IMR-90 (cell line): ENCODE measurements around the gene TCF19. TPM values are rescaled to one million over a fixed set of nuclear protein-coding genes. Genes with fewer than 3 reads are reported as not detected.
"Not testable (repeated sequence)": the region's sequence is repeated elsewhere in the genome, so short reads cannot be mapped to it uniquely, and the experiment has no call there.

Source experiments
- ATAC-seq: fragments of 200-7000 bp; cut with Tn5 transposase; 2 replicates; pipeline ENCODE4 v1.9.1; 2020; ENCODE audit warnings: low read depth, mild to moderate bottlenecking, moderate library complexity
- BruUV-seq: library from RNA; stranded (reverse); fragments of 400-500 nt; replicated peaks from 2 replicates; lab custom pipeline; 2021; lab: Mats Ljungman, UMichigan
- CTCF ChIA-PET: fragments of 300-600 bp; formaldehyde crosslinking; extraction: SDS; loops from one replicate; lab custom pipeline; 2021; ENCODE audit warnings: antibody characterized with exemption; lab: Yijun Ruan, JAX
- POLR2A ChIA-PET: fragments of 300-600 bp; sonication (Branson Sonifier 250); formaldehyde crosslinking; loops from one replicate; lab custom pipeline; 2022; ENCODE audit warnings: antibody characterized with exemption; ENCODE audit not compliant: unreplicated experiment; lab: Charles Lee
- DNase-seq: peaks from one replicate; pipeline ENCODE4 v3.0.0; 2013
- H2AFZ ChIP-seq: replicated peaks from 2 replicates; pipeline ENCODE3; 2013; ENCODE audit warnings: low read length, mild to moderate bottlenecking; ENCODE audit not compliant: poor library complexity
- H2AK5ac ChIP-seq: 2 replicates; pipeline ENCODE4 v1.6.1; 2013; ENCODE audit warnings: low read depth, low read length, inconsistent platforms
- H2AK9ac ChIP-seq: replicated peaks from 2 replicates; pipeline ENCODE3; 2013; ENCODE audit warnings: mild to moderate bottlenecking, low read depth, low read length, moderate library complexity; ENCODE audit not compliant: poor library complexity
- H2BK120ac ChIP-seq: 2 replicates; pipeline ENCODE4 v1.6.1; 2013; ENCODE audit warnings: low read depth, low read length, inconsistent platforms
- H2BK15ac ChIP-seq: 3 replicates; pipeline ENCODE4 v1.6.1; 2013; ENCODE audit warnings: low read depth, low read length, inconsistent platforms
- H2BK20ac ChIP-seq: 2 replicates; pipeline ENCODE4 v1.6.1; 2013; ENCODE audit warnings: low read depth, mild to moderate bottlenecking, inconsistent platforms, low read length, moderate library complexity
- H2BK5ac ChIP-seq: 2 replicates; pipeline ENCODE4 v1.6.1; 2013; ENCODE audit warnings: mild to moderate bottlenecking, low read depth, low read length, inconsistent platforms; ENCODE audit not compliant: poor library complexity, severe bottlenecking
- H3K14ac ChIP-seq: replicated peaks from 2 replicates; pipeline ENCODE4 v1.6.1; 2013; ENCODE audit warnings: low read depth, low read length, inconsistent platforms
- H3K18ac ChIP-seq: 2 replicates; pipeline ENCODE4 v1.6.1; 2013; ENCODE audit warnings: low read depth, low read length, control low read depth
- H3K23ac ChIP-seq: 2 replicates; pipeline ENCODE4 v1.6.1; 2013; ENCODE audit warnings: low read depth, low read length, inconsistent platforms
- H3K27ac ChIP-seq: 2 replicates; pipeline ENCODE4 v1.5.1; 2013; ENCODE audit warnings: mild to moderate bottlenecking, control low read depth, low read length; ENCODE audit not compliant: insufficient read depth
- H3K27me3 ChIP-seq: 2 replicates; pipeline ENCODE4 v1.6.1; 2013; ENCODE audit warnings: low read length; ENCODE audit not compliant: control insufficient read depth, insufficient read depth
- H3K36me3 ChIP-seq: 2 replicates; pipeline ENCODE4 v1.6.1; 2013; ENCODE audit warnings: low read length, mixed read lengths; ENCODE audit not compliant: control insufficient read depth, insufficient read depth
- H3K4ac ChIP-seq: 2 replicates; pipeline ENCODE4 v1.6.1; 2013; ENCODE audit warnings: low read depth, low read length, inconsistent platforms
- H3K4me1 ChIP-seq: 2 replicates; pipeline ENCODE4 v1.6.1; 2013; ENCODE audit warnings: low read length, mixed read lengths; ENCODE audit not compliant: control insufficient read depth, insufficient read depth
- H3K4me2 ChIP-seq: 2 replicates; pipeline ENCODE4 v1.6.1; 2013; ENCODE audit warnings: low read depth, mild to moderate bottlenecking, control low read depth, low read length, moderate library complexity
- H3K4me3 ChIP-seq: 2 replicates; pipeline ENCODE4 v1.5.1; 2013; ENCODE audit warnings: low read depth, mild to moderate bottlenecking, control low read depth, low read length, moderate library complexity; ENCODE audit not compliant: insufficient read depth
- H3K56ac ChIP-seq: 2 replicates; pipeline ENCODE4 v1.6.1; 2013; ENCODE audit warnings: low read length, inconsistent platforms; ENCODE audit not compliant: insufficient read depth; ENCODE audit errors: extremely low read depth
- H3K79me1 ChIP-seq, 2 experiments: 2 replicates each; pipeline ENCODE4 v1.6.1; 2013; ENCODE audit warnings: low read length in 2 of 2, inconsistent platforms in 1 of 2, low read depth in 1 of 2
- H3K9ac ChIP-seq: 2 replicates; pipeline ENCODE4 v1.6.1; 2013; ENCODE audit warnings: low read depth, low read length, control low read depth
- H3K9me1 ChIP-seq: 2 replicates; pipeline ENCODE4 v1.6.1; 2013; ENCODE audit warnings: low read length, inconsistent platforms; ENCODE audit not compliant: insufficient read depth
- H3K9me3 ChIP-seq: 2 replicates; pipeline ENCODE4 v1.6.1; 2013; ENCODE audit warnings: low read length; ENCODE audit not compliant: control insufficient read depth, insufficient read depth
- H4K20me1 ChIP-seq: 2 replicates; pipeline ENCODE4 v1.6.1; 2013; ENCODE audit warnings: low read length, inconsistent platforms; ENCODE audit not compliant: insufficient read depth
- H4K5ac ChIP-seq: 2 replicates; pipeline ENCODE4 v1.6.1; 2013; ENCODE audit warnings: mild to moderate bottlenecking, low read depth, low read length, control low read depth
- H4K8ac ChIP-seq, 2 experiments: 2 replicates each; pipeline ENCODE4 v1.6.1; 2013; ENCODE audit warnings: low read depth in 2 of 2, low read length in 2 of 2, control low read depth in 1 of 2, inconsistent platforms in 1 of 2
- H4K91ac ChIP-seq: 2 replicates; pipeline ENCODE4 v1.6.1; 2013; ENCODE audit warnings: low read depth, low read length, inconsistent platforms; ENCODE audit not compliant: insufficient read depth
- WGBS, 2 experiments: methylation state at CpG; one replicate each; pipeline versions ENCODE4 v1.1.5 to v1.1.7; 2013; ENCODE audit warnings: missing lambda C conversion rate in 2 of 2; ENCODE audit not compliant: insufficient read length in 1 of 2; ENCODE audit errors: extremely low coverage in 2 of 2; 5-methylcytosine and 5-hydroxymethylcytosine counted together
- dilution Hi-C: fragments of 300-500 bp; cut with HindIII; formaldehyde crosslinking; loops from one replicate; pipeline ENCODE4 v1.14.3; 2018; ENCODE audit warnings: low sequenced_read_pairs; ENCODE audit not compliant: unreplicated experiment
- in situ Hi-C: fragments of 300-500 bp; cut with MboI; formaldehyde crosslinking; loops from 3 replicates; pipeline ENCODE4 v1.14.3; 2019; ENCODE audit warnings: low sequenced_read_pairs, inconsistent platforms, mixed read lengths
- intact Hi-C: fragments of 100-400 bp; cut with micrococcal nuclease; formaldehyde crosslinking; loops from 2 replicates; pipeline ENCODE4 v1.10.0; 2022
- polyA plus RNA-seq, 3 experiments: library from polyadenylated mRNA; depleted of rRNA; stranded (reverse); fragments of >200 nt; gene quantifications; 2 replicates each; pipeline ENCODE4 v1.2.3, GENCODE V29; 2012; ENCODE audit warnings: low replicate concordance in 1 of 3
- total RNA-seq: library from RNA; depleted of rRNA; stranded (reverse); fragments of >200 nt; gene quantifications from 2 replicates; pipeline ENCODE4 v1.2.3, GENCODE V29; 2012

Gene TCF19
- total and polyA plus RNA-seq, 2 of the 4 experiments (the other 2 are of a cell fraction) = 13.1 to 14.2 TPM

DNA sequence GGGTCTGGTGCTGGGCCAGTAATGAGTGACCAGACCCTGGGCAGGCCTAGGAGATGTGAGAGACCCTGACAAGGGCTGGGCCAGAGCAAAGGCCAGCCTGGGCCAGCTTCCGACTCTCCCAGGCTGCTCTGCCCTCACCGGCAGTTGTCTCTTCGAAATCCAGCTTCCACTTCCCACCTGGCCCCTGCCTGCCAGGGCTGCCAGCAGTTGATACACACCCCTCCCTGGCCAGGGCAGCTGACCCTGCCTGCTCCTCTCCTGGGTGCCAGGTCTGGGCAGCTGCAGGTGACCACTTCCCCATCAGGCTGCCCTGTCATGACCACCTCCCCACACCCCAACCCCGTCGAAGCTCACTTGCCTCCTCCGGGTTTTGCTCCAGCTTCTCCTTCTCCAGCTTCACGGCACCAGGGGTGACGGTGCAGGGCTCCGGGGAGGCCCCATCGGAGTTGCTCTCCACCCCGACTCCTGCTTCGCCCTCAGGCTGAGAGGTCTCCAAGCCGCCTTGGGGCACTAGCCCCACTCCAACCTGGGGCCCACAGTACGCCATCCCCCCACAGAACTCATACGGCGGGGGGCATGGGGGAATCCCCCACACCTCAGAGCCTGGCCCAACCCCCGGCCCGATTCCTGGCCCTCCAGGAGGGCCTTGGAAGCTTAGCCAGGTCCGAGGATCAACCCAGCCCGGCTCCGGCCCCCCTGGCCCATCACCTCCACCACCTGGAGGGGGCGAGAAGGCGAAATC lies 11.6 kb downstream of the TCF19 start:
- H2AFZ ChIP-seq = peak overlapping the region; percentile 2
- H3K18ac ChIP-seq, H3K4me2 ChIP-seq, H2AK9ac ChIP-seq, H3K79me1 ChIP-seq, H3K9me3 ChIP-seq, CTCF ChIA-PET, H2AK5ac ChIP-seq, BruUV-seq, H3K27me3 ChIP-seq, H4K8ac ChIP-seq, H3K4me1 ChIP-seq, POLR2A ChIA-PET, H4K5ac ChIP-seq, H3K23ac ChIP-seq, H3K36me3 ChIP-seq, H3K9me1 ChIP-seq, H4K20me1 ChIP-seq, DNase-seq, H3K4me3 ChIP-seq, H3K14ac ChIP-seq, intact Hi-C loops, H2BK5ac ChIP-seq, dilution Hi-C loops, in situ Hi-C loops, H3K4ac ChIP-seq, H2BK120ac ChIP-seq, H3K27ac ChIP-seq, H3K56ac ChIP-seq, ATAC-seq, H2BK15ac ChIP-seq, H2BK20ac ChIP-seq, H3K9ac ChIP-seq, H4K91ac ChIP-seq: not testable (repeated sequence)
- WGBS, 2 experiments = 40% methylated on average over 6 of the region's 23 CpGs; no CpG with 5 or more reads in 1 of the 2 experiments
